Fibroblast of villous mesenchyme (primary cell): Measurements from ENCODE around the gene NUDT19. TPM values are rescaled to one million over a fixed set of nuclear protein-coding genes. Genes with fewer than 3 reads are reported as not detected.
"Not testable (repeated sequence)": the region's sequence is repeated elsewhere in the genome, so short reads cannot be mapped to it uniquely, and the experiment has no call there.

Experiments used
- DNase-seq: peaks from one replicate; pipeline ENCODE4 v3.0.0-alpha.2; 2010; ENCODE audit warnings: low read depth
- H3K4me3 ChIP-seq: 2 replicates; pipeline ENCODE4 v1.5.1; 2011; ENCODE audit warnings: low read depth, mild to moderate bottlenecking, low read length
- CTCF ChIP-seq: IDR thresholded peaks from 2 replicates; pipeline ENCODE4 v1.5.1; 2012; ENCODE audit warnings: low read depth, mild to moderate bottlenecking, low read length; ENCODE audit not compliant: insufficient read depth
- total RNA-seq: library from RNA; depleted of rRNA; stranded (reverse); fragments of >200 nt; gene quantifications from 2 replicates; pipeline ENCODE4 v1.2.3, GENCODE V29; 2012

The NUDT19 gene
- total RNA-seq, 1 donor: 14.2 TPM

- H3K4me3 ChIP-seq: no peak overlapping the region
- no peak for DNase-seq
- TF ChIP-seq CTCF: no peak
Observed at GRCh38 chr19:32744555-32745325, 53.1 kb downstream of the NUDT19 start.

- DNase-seq, H3K4me3 ChIP-seq: not testable (repeated sequence)
Observed at GRCh38 chr19:32745594-32746251, 54.1 kb downstream of the NUDT19 start.

GRCh38 chr19:32746631-32747196, 55.1 kb downstream of the NUDT19 start:
- H3K4me3 ChIP-seq, DNase-seq: not testable (repeated sequence)

- no peak for DNase-seq
- peak; percentile 7 for TF ChIP-seq CTCF
- no peak overlapping the region for H3K4me3 ChIP-seq
Observed at GRCh38 chr19:32748497-32748896, 56.9 kb downstream of the NUDT19 start.

- no peak for DNase-seq
- TF ChIP-seq CTCF: no peak
- no peak overlapping the region for H3K4me3 ChIP-seq
Observed at GRCh38 chr19:32748948-32749347, 57.3 kb downstream of the NUDT19 start.

GRCh38 chr19:32749361-32749760, 57.7 kb downstream of the NUDT19 start:
- TF ChIP-seq CTCF: no peak
- no peak overlapping the region for H3K4me3 ChIP-seq
- no peak for DNase-seq

GRCh38 chr19:32750441-32751055, 58.9 kb downstream of the NUDT19 start:
- no peak overlapping the region for H3K4me3 ChIP-seq
- no peak for TF ChIP-seq CTCF
- DNase-seq: no peak
